GM13977 (cell line): ENCODE data around the gene ZNF532.

Experiments used
- DNase-seq: peaks from one replicate; pipeline ENCODE4 v3.0.0; 2012; ENCODE audit warnings: low spot score
- CTCF ChIP-seq: IDR thresholded peaks from 2 replicates; pipeline ENCODE4 v1.5.1; 2012; ENCODE audit warnings: mild to moderate bottlenecking, control low read depth; ENCODE audit not compliant: insufficient read depth; ENCODE audit errors: extremely low read depth, missing control alignments
- in situ Hi-C: fragments of 300-500 bp; cut with MboI; formaldehyde crosslinking; loops from one replicate; pipeline ENCODE4 v1.12.0; 2022; ENCODE audit warnings: low sequenced_read_pairs, low pct_unique_long_range_greater_than_20kb, mixed read lengths, inconsistent platforms; ENCODE audit not compliant: unreplicated experiment

The ZNF532 gene

GRCh38 chr18:59009846-59010245 lies 145.2 kb downstream of the ZNF532 start:
- in situ Hi-C loops: no loop called here
- TF ChIP-seq CTCF: no peak
- DNase-seq: no peak

GRCh38 chr18:59011289-59011688 lies 146.6 kb downstream of the ZNF532 start:
- no peak for TF ChIP-seq CTCF
- in situ Hi-C loops: no loop called here
- DNase-seq: no peak

- no peak for DNase-seq
- in situ Hi-C loops: no loop called here
- no peak for TF ChIP-seq CTCF
These were observed 147.1 kb downstream of the ZNF532 start for GRCh38 chr18:59011786-59012185.

- in situ Hi-C loops: no loop called here
- DNase-seq: no peak
- no peak for TF ChIP-seq CTCF
These were observed 148.4 kb downstream of the ZNF532 start for GRCh38 chr18:59012815-59013705.

- no peak for DNase-seq
- in situ Hi-C loops: no loop called here
- TF ChIP-seq CTCF: no peak
These were observed 149.1 kb downstream of the ZNF532 start for GRCh38 chr18:59013744-59014143.

- no peak for TF ChIP-seq CTCF
- in situ Hi-C loops: no loop called here
- DNase-seq: no peak
These were observed 151.0 kb downstream of the ZNF532 start for GRCh38 chr18:59015531-59016152.
